ENCODE measurements around the gene KRT77.

- TF ChIP-seq CTCF (IDR thresholded peaks at IDR 0.05) (no peak), POLR2A (IDR thresholded peaks at IDR 0.05) (no peak)
Observed at GRCh38 chr12:52744493-52745156, 41.3 kb upstream of the KRT77 start.
